HG03442 (cell line): ENCODE results near the gene GRIPAP1.

Experiments
- ATAC-seq: cut with Tn5 transposase; IDR thresholded peaks from one replicate; pipeline ENCODE4 v1.9.1; 2021; ENCODE audit warnings: mild to moderate bottlenecking, moderate library complexity; ENCODE audit not compliant: unreplicated experiment

GRIPAP1 gene

DNA sequence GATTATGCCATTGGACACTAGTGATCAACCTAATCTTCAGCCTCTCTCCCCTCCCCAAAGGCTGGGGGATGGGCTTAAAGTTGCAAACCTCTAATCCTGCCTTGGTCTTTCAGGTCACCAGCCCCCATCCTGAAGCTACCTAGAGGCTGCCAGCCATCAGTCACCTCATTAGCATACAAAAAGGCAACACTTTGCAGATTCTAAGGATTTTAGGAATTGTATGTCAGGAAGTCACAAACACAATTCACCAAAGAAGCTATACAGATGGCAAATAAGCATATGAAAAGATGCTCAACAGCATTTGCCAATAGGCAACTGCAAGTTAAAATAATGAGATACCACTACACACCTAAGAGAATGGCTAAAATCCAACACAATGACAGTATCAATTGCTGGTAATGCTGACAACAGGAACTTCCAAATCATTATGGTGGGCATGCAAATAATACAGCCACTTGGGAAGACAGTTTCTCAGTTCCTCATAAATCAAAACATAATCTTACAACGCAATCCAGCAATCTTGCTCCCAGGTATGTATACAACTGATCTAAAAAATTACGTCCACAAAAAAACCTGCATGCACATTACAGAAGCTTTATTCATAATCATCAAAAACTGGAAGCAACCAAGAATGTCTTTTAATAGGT lies 74.2 kb downstream of the GRIPAP1 start:
- ATAC-seq, result no peak

DNA sequence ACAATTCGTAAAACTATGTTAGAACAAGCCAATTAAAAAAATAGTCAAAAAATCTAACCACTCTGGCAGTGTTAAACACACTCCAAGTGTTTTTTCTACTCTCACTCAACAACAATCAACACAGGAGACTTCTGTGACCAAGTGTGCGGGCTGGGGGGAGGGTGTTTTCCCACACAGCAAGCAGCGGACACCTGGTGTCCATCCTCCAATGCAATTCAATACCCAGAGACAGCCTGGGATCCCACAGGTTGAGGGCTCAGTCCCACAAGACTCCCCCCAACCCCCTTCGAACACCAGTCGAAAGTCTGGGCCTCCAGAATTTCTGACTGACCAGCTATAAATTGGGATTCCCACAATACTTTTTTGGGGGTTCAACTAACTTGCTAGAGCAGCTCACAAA lies 74.9 kb downstream of the GRIPAP1 start:
- no peak for ATAC-seq

DNA sequence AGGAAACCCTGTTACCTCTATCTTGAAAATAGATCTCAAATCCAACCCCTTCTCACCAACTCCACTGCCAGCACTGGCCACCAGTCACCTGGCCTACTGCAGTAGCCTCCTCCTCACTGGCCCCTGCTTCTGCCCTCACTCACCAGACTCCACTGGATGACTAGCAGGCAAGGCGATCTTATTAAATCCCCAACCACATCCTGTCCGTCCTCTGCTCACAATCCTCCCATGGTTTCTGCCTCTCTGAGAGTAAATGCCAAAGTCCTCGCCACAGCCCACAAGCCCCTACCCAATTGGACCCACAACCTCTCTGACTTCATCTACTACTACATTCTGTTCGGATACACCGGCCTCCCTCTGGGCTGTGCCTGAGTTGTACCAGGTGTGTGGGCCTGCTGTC lies 77.8 kb downstream of the GRIPAP1 start:
- ATAC-seq, result no peak

DNA sequence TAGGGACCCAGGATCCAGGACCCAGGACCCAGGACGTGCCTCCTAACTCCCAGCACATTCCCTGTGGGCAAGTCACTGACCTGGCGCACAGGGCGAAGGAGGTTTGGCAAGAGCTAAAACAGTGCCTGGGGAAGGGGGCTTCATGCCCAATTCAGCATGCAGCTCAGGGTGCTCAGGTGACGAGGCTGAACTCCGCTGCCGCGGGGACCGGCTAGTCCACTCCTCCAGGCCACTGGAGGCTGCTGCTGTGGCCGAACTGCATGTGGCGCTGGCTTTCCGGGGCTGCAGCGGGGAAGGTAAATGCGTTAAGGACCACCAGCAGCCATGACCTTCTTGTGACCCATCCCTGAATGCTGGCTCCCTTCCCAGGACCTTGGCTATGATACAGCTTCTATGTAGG lies 78.3 kb downstream of the GRIPAP1 start:
- no peak for ATAC-seq
